GM12878 (cell line): ENCODE data around the gene RTF2.

Experiments used
- FOS ChIP-seq: IDR thresholded peaks from 3 replicates; pipeline ENCODE4 v1.6.1; 2011; ENCODE audit warnings: borderline replicate concordance; ENCODE audit not compliant: insufficient read length; ENCODE audit errors: extremely low read depth
- POLR2AphosphoS5 ChIP-seq: IDR thresholded peaks from 2 replicates; pipeline ENCODE4 v1.6.1; 2011; ENCODE audit warnings: mild to moderate bottlenecking, low read length, inconsistent platforms
- RFX5 ChIP-seq: IDR thresholded peaks from 2 replicates; pipeline ENCODE4 v1.6.1; 2011; ENCODE audit warnings: low read depth, low read length, improper control_type of control experiment
- TF ChIP-seq, protein P1 (sequence below), 3 experiments: IDR thresholded peaks in 2 of 3; conservative IDR thresholded peaks in 1 of 3; 2 replicates each; pipeline ENCODE4 v1.5.1; 2011; ENCODE audit warnings: low read depth in 3 of 3, low read length in 3 of 3, mild to moderate bottlenecking in 3 of 3, control low read depth in 2 of 3, moderate library complexity in 2 of 3, inconsistent platforms in 1 of 3, mixed read lengths in 1 of 3; ENCODE audit not compliant: control insufficient read depth in 2 of 3, insufficient read depth in 1 of 3; ENCODE audit errors: extremely low read depth in 1 of 3
- TF ChIP-seq, protein P2 (sequence below): IDR thresholded peaks from 2 replicates; pipeline ENCODE4 v1.6.1; 2011; ENCODE audit warnings: low read depth, low read length, improper control_type of control experiment, borderline replicate concordance

DNA sequence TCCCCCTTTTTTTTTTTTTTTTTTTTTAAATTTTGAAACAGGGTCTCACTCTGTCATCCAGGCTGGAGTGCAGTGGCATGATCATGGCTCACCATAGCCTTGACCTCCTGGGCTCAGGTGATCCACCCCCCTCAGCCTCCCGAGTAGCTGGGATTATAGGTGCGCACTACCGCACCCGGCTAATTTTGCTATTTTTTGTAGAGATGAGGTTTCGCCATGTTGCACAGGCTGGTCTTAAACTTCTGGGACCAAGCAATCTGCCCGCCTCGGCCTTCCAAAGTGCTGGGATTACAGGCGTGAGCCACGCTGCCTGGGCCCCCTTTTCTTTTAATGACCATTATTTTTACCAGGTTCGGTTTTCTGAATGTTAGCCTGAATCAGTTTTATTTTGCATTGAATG, 51.1 kb downstream of the RTF2 start:
- no peak for TF ChIP-seq RFX5
- TF ChIP-seq, protein P1, sequence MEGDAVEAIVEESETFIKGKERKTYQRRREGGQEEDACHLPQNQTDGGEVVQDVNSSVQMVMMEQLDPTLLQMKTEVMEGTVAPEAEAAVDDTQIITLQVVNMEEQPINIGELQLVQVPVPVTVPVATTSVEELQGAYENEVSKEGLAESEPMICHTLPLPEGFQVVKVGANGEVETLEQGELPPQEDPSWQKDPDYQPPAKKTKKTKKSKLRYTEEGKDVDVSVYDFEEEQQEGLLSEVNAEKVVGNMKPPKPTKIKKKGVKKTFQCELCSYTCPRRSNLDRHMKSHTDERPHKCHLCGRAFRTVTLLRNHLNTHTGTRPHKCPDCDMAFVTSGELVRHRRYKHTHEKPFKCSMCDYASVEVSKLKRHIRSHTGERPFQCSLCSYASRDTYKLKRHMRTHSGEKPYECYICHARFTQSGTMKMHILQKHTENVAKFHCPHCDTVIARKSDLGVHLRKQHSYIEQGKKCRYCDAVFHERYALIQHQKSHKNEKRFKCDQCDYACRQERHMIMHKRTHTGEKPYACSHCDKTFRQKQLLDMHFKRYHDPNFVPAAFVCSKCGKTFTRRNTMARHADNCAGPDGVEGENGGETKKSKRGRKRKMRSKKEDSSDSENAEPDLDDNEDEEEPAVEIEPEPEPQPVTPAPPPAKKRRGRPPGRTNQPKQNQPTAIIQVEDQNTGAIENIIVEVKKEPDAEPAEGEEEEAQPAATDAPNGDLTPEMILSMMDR (IDR thresholded peaks at IDR 0.05 in 2 of 3, conservative IDR thresholded peaks at IDR 0.05 in 1 of 3; ENCODE audit: control insufficient read depth in 2 of 3, extremely low read depth in 1 of 3, insufficient read depth in 1 of 3, low read depth in 3 of 3, low read length in 3 of 3): no peak
- no peak for TF ChIP-seq FOS
- TF ChIP-seq POLR2AphosphoS5: no peak
- TF ChIP-seq, protein P2, sequence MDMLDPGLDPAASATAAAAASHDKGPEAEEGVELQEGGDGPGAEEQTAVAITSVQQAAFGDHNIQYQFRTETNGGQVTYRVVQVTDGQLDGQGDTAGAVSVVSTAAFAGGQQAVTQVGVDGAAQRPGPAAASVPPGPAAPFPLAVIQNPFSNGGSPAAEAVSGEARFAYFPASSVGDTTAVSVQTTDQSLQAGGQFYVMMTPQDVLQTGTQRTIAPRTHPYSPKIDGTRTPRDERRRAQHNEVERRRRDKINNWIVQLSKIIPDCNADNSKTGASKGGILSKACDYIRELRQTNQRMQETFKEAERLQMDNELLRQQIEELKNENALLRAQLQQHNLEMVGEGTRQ: no peak
